SK-N-SH treated with all-trans-retinoic acid at 6 μM for 48 hours (cell line): Measurements from ENCODE around the gene SCARB2.

Source experiments
- ATAC-seq: fragments of 200-7000 bp; cut with Tn5 transposase; 3 replicates; pipeline ENCODE4 v1.9.1; 2020; ENCODE audit warnings: mild to moderate bottlenecking, moderate library complexity
- ARNTL ChIP-seq: fragments of 450-650 bp; formaldehyde crosslinking; IDR thresholded peaks from 2 replicates; pipeline ENCODE4 v1.5.0; 2020; ENCODE audit warnings: low read depth, mild to moderate bottlenecking, moderate library complexity, borderline replicate concordance
- BACH2 ChIP-seq: fragments of 250-450 bp; sonication (Bioruptor Pico); IDR thresholded peaks from 2 replicates; pipeline ENCODE4 v1.9.0; 2021; ENCODE audit warnings: mild to moderate bottlenecking, borderline replicate concordance
- CSDC2 ChIP-seq: fragments of 250-450 bp; sonication (Bioruptor Pico); IDR thresholded peaks from 2 replicates; pipeline ENCODE4 v1.5.0; 2020; ENCODE audit warnings: mild to moderate bottlenecking, moderate library complexity
- ESRRG ChIP-seq: fragments of 250-450 bp; sonication (Bioruptor Pico); IDR thresholded peaks from 2 replicates; pipeline ENCODE4 v1.6.1; 2021; ENCODE audit warnings: mild to moderate bottlenecking
- GLIS3 ChIP-seq: fragments of 250-450 bp; sonication (Bioruptor Pico); IDR thresholded peaks from 2 replicates; pipeline ENCODE4 v1.5.0; 2020; ENCODE audit warnings: mild to moderate bottlenecking, moderate library complexity
- ISL1 ChIP-seq: fragments of 250-450 bp; sonication (Bioruptor Pico); IDR thresholded peaks from 2 replicates; pipeline ENCODE4 v2.1.2; 2022; ENCODE audit warnings: mild to moderate bottlenecking, moderate library complexity
- OSR1 ChIP-seq: fragments of 250-450 bp; sonication (Bioruptor Pico); IDR thresholded peaks from 2 replicates; pipeline ENCODE4 v1.8.0; 2022; ENCODE audit warnings: moderate library complexity, mild to moderate bottlenecking, inconsistent platforms
- PPARA ChIP-seq: fragments of 250-450 bp; sonication (Bioruptor Pico); IDR thresholded peaks from 2 replicates; pipeline ENCODE4 v1.5.0; 2020; ENCODE audit warnings: mild to moderate bottlenecking, borderline replicate concordance
- RARB ChIP-seq: fragments of 250-450 bp; sonication (Bioruptor Pico); IDR thresholded peaks from 2 replicates; pipeline ENCODE4 v1.8.0; 2021; ENCODE audit warnings: mild to moderate bottlenecking, moderate library complexity
- SNAI2 ChIP-seq: fragments of 250-450 bp; sonication (Bioruptor Pico); IDR thresholded peaks from 2 replicates; pipeline ENCODE4 v1.5.0; 2020; ENCODE audit warnings: mild to moderate bottlenecking, moderate library complexity
- TCF4 ChIP-seq: fragments of 250-450 bp; sonication (Bioruptor Pico); IDR thresholded peaks from 2 replicates; pipeline ENCODE4 v1.8.0; 2021; ENCODE audit warnings: mild to moderate bottlenecking, moderate library complexity, borderline replicate concordance
- TOX ChIP-seq: fragments of 250-450 bp; sonication (Bioruptor Pico); IDR thresholded peaks from 2 replicates; pipeline ENCODE4 v1.8.0; 2021; ENCODE audit warnings: mild to moderate bottlenecking, moderate library complexity, borderline replicate concordance
- ZC3H10 ChIP-seq: fragments of 250-450 bp; sonication (Bioruptor Pico); IDR thresholded peaks from 2 replicates; pipeline ENCODE4 v1.5.1; 2021; ENCODE audit warnings: mild to moderate bottlenecking, moderate library complexity
- ZFP3 ChIP-seq: fragments of 250-450 bp; sonication (Bioruptor Pico); IDR thresholded peaks from 2 replicates; pipeline ENCODE4 v1.5.0; 2020; ENCODE audit warnings: mild to moderate bottlenecking, moderate library complexity
- ZFP30 ChIP-seq: fragments of 450-650 bp; formaldehyde crosslinking; IDR thresholded peaks from 2 replicates; pipeline ENCODE4 v1.5.0; 2022; ENCODE audit warnings: mild to moderate bottlenecking, moderate library complexity
- ZNF8 ChIP-seq: fragments of 450-650 bp; formaldehyde crosslinking; IDR thresholded peaks from 2 replicates; pipeline ENCODE4 v1.5.0; 2020; ENCODE audit warnings: mild to moderate bottlenecking, moderate library complexity
- TF ChIP-seq, protein P1 (sequence below): fragments of 250-450 bp; sonication (Bioruptor Pico); IDR thresholded peaks from 2 replicates; pipeline ENCODE4 v1.5.0; 2020; ENCODE audit warnings: mild to moderate bottlenecking, moderate library complexity
- TF ChIP-seq, protein P2 (sequence below): fragments of 250-450 bp; sonication (Bioruptor Pico); IDR thresholded peaks from 2 replicates; pipeline ENCODE4 v1.8.0; 2020; ENCODE audit warnings: mild to moderate bottlenecking, moderate library complexity, borderline replicate concordance
- TF ChIP-seq, protein P3 (sequence below): fragments of 250-450 bp; sonication (Bioruptor Pico); IDR thresholded peaks from 2 replicates; pipeline ENCODE4 v1.8.0; 2021; ENCODE audit warnings: low read depth, mild to moderate bottlenecking, moderate library complexity, borderline replicate concordance
- TF ChIP-seq, protein P4 (sequence below): fragments of 250-450 bp; sonication (Bioruptor Pico); IDR thresholded peaks from 2 replicates; pipeline ENCODE4 v1.5.1; 2020; ENCODE audit warnings: low read depth, mild to moderate bottlenecking, moderate library complexity
- TF ChIP-seq, protein P5 (sequence below): fragments of 250-450 bp; sonication (Bioruptor Pico); IDR thresholded peaks from 2 replicates; pipeline ENCODE4 v1.5.1; 2021; ENCODE audit warnings: mild to moderate bottlenecking, moderate library complexity

The SCARB2 gene

DNA sequence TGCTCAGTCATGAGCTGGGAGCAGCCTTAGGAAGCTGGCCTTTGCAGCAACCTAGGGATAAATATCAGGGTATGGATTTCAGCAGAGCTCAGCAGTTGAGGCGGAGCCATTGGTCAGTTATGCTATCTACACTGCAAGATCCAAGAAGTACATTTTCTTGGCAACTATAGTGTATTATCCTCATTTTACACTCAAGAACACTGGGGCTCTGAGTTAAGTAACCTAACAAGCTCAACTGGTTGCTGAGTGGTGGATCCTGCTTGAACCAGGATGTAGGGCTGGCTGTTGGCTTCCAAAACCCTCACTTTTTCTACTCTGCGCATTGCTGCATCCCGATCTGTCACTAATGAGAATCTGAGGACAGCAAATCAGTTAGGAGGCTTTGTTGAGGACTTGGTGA, 1.5 kb upstream of the SCARB2 start (continued):
- TF ChIP-seq, protein P1, sequence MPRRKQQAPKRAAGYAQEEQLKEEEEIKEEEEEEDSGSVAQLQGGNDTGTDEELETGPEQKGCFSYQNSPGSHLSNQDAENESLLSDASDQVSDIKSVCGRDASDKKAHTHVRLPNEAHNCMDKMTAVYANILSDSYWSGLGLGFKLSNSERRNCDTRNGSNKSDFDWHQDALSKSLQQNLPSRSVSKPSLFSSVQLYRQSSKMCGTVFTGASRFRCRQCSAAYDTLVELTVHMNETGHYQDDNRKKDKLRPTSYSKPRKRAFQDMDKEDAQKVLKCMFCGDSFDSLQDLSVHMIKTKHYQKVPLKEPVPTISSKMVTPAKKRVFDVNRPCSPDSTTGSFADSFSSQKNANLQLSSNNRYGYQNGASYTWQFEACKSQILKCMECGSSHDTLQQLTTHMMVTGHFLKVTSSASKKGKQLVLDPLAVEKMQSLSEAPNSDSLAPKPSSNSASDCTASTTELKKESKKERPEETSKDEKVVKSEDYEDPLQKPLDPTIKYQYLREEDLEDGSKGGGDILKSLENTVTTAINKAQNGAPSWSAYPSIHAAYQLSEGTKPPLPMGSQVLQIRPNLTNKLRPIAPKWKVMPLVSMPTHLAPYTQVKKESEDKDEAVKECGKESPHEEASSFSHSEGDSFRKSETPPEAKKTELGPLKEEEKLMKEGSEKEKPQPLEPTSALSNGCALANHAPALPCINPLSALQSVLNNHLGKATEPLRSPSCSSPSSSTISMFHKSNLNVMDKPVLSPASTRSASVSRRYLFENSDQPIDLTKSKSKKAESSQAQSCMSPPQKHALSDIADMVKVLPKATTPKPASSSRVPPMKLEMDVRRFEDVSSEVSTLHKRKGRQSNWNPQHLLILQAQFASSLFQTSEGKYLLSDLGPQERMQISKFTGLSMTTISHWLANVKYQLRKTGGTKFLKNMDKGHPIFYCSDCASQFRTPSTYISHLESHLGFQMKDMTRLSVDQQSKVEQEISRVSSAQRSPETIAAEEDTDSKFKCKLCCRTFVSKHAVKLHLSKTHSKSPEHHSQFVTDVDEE (CRISPR knock-in tag) = no peak
- no peak for TF ChIP-seq ZFP3 (CRISPR knock-in tag)
- TF ChIP-seq ZFP30 (CRISPR knock-in tag) = no peak

DNA sequence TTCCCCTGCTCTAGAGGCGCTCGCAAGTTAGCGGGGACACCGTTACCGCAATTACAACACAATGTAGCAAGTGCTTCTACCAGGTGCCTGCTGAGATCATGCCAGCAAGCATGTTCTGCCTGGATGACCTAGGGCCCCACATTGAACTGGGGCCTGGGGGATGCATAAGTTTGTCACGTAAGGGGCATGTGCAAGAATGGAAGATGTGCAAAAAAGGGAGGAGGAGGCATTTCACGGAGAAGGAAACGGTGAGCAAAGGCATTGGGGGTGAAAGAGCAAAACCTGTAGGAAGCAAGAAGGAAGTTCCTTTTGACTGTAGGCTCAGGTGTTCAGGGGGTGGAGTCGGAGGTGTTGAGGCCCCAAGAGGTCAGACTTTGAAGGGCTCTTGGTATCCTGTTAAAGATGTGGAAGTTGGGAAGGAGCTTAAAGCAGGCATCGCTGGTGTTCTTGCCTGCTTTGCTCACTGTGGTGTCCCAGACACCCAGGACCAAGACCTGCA, 602 bp upstream of the SCARB2 start:
- TF ChIP-seq CSDC2 (CRISPR knock-in tag) = no peak
- TF ChIP-seq, protein P2, sequence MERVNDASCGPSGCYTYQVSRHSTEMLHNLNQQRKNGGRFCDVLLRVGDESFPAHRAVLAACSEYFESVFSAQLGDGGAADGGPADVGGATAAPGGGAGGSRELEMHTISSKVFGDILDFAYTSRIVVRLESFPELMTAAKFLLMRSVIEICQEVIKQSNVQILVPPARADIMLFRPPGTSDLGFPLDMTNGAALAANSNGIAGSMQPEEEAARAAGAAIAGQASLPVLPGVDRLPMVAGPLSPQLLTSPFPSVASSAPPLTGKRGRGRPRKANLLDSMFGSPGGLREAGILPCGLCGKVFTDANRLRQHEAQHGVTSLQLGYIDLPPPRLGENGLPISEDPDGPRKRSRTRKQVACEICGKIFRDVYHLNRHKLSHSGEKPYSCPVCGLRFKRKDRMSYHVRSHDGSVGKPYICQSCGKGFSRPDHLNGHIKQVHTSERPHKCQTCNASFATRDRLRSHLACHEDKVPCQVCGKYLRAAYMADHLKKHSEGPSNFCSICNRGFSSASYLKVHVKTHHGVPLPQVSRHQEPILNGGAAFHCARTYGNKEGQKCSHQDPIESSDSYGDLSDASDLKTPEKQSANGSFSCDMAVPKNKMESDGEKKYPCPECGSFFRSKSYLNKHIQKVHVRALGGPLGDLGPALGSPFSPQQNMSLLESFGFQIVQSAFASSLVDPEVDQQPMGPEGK (CRISPR knock-in tag) = no peak
- TF ChIP-seq OSR1 (CRISPR knock-in tag) = no peak
- no peak for TF ChIP-seq ARNTL (CRISPR knock-in tag)
- TF ChIP-seq TCF4 = no peak
- no peak for TF ChIP-seq GLIS3 (CRISPR knock-in tag)
- TF ChIP-seq ZFP30 (CRISPR knock-in tag) = no peak
- no peak for ATAC-seq

DNA sequence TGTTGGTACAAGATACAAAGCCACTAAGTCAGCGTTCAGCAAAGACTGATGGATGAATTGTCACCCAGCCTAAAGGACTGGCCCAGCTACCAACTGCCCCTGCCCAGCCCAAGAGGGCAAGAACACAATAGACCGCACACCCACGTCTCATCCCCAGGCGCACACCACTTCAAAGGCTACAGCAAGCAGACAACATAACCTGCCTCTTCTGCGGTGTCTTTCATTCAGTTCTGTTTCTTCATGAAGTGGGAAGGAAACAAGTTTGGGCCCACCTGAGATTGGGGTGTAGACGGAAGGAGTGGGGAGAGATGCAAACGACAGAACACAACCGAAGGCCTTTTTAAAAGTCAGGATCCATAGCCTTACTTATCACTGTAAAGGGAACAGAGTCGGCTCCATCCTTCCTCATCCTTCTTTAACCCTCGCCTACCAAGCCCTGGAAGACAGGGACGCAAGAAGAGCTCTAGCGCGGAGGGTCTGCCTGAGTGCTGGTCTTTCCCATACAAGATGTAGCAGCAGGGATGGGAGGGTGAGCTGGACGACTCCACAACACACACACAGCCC, 691 bp downstream of the SCARB2 start:
- peak; percentile 67 for ATAC-seq
- TF ChIP-seq, protein P1 (CRISPR knock-in tag) = no peak
- TF ChIP-seq ZFP30 (CRISPR knock-in tag) (no peak), ZNF8 (CRISPR knock-in tag) (no peak), CSDC2 (CRISPR knock-in tag) (no peak), PPARA (no peak), RARB (CRISPR knock-in tag) (no peak), BACH2 (CRISPR knock-in tag) (no peak), SNAI2 (no peak), TCF4 (no peak), ZC3H10 (CRISPR knock-in tag) (no peak), ISL1 (CRISPR knock-in tag) (no peak), TOX (CRISPR knock-in tag) (no peak), ARNTL (CRISPR knock-in tag) (no peak), ESRRG (CRISPR knock-in tag) (no peak), ZFP3 (CRISPR knock-in tag) (no peak)
- TF ChIP-seq, protein P3, sequence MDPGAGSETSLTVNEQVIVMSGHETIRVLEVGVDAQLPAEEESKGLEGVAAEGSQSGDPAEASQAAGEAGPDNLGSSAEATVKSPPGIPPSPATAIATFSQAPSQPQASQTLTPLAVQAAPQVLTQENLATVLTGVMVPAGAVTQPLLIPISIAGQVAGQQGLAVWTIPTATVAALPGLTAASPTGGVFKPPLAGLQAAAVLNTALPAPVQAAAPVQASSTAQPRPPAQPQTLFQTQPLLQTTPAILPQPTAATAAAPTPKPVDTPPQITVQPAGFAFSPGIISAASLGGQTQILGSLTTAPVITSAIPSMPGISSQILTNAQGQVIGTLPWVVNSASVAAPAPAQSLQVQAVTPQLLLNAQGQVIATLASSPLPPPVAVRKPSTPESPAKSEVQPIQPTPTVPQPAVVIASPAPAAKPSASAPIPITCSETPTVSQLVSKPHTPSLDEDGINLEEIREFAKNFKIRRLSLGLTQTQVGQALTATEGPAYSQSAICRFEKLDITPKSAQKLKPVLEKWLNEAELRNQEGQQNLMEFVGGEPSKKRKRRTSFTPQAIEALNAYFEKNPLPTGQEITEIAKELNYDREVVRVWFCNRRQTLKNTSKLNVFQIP = no peak
- TF ChIP-seq, protein P4, sequence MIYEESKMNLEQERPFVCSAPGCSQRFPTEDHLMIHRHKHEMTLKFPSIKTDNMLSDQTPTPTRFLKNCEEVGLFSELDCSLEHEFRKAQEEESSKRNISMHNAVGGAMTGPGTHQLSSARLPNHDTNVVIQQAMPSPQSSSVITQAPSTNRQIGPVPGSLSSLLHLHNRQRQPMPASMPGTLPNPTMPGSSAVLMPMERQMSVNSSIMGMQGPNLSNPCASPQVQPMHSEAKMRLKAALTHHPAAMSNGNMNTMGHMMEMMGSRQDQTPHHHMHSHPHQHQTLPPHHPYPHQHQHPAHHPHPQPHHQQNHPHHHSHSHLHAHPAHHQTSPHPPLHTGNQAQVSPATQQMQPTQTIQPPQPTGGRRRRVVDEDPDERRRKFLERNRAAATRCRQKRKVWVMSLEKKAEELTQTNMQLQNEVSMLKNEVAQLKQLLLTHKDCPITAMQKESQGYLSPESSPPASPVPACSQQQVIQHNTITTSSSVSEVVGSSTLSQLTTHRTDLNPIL (CRISPR knock-in tag) = no peak
- TF ChIP-seq, protein P5, sequence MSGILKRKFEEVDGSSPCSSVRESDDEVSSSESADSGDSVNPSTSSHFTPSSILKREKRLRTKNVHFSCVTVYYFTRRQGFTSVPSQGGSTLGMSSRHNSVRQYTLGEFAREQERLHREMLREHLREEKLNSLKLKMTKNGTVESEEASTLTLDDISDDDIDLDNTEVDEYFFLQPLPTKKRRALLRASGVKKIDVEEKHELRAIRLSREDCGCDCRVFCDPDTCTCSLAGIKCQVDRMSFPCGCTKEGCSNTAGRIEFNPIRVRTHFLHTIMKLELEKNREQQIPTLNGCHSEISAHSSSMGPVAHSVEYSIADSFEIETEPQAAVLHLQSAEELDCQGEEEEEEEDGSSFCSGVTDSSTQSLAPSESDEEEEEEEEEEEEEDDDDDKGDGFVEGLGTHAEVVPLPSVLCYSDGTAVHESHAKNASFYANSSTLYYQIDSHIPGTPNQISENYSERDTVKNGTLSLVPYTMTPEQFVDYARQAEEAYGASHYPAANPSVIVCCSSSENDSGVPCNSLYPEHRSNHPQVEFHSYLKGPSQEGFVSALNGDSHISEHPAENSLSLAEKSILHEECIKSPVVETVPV (CRISPR knock-in tag) = no peak
- TF ChIP-seq, protein P2 (CRISPR knock-in tag) = no peak; the same call in 1 of the 2 replicates
